H1 (cell line): ENCODE data around the gene L3MBTL3. TPM values are rescaled to one million over a fixed set of nuclear protein-coding genes. Genes with fewer than 3 reads are reported as not detected.

ENCODE experiments used
- CTCF ChIA-PET: fragments of 300-600 bp; sonication (Branson Sonifier 250); formaldehyde crosslinking; loops from one replicate; lab custom pipeline; 2021; ENCODE audit not compliant: partially characterized antibody; lab: Charles Lee
- POLR2A ChIA-PET: fragments of 300-600 bp; sonication (Branson Sonifier 250); formaldehyde crosslinking; loops from one replicate; lab custom pipeline; 2021; ENCODE audit warnings: inconsistent platforms; ENCODE audit not compliant: partially characterized antibody; lab: Charles Lee
- DNase-seq, 2 experiments: peaks; one replicate each; pipeline versions ENCODE4 v3.0.0 to v3.0.0-alpha.2; 2010 to 2022; ENCODE audit warnings: low spot score in 2 of 2, low read depth in 1 of 2, mixed read lengths in 1 of 2
- FAIRE-seq: peaks from 2 replicates; lab custom pipeline; 2011; peaks lifted over from hg19 to GRCh38; lab: Jason Lieb, UNC
- H2AFZ ChIP-seq: 2 replicates; pipeline ENCODE4 v1.8.1; 2012; ENCODE audit warnings: low read length, inconsistent platforms
- H2AK5ac ChIP-seq: 2 replicates; pipeline ENCODE4 v1.6.1; 2013; ENCODE audit warnings: low read depth, low read length
- H2BK120ac ChIP-seq: replicated peaks from 2 replicates; pipeline ENCODE3; 2013; ENCODE audit warnings: low read depth, low read length, inconsistent platforms
- H2BK12ac ChIP-seq: 2 replicates; pipeline ENCODE4 v1.6.1; 2013; ENCODE audit warnings: low read depth, low read length
- H2BK15ac ChIP-seq: 2 replicates; pipeline ENCODE4 v1.6.1; 2013; ENCODE audit warnings: low read length
- H2BK20ac ChIP-seq: 2 replicates; pipeline ENCODE4 v1.6.1; 2013; ENCODE audit warnings: low read length
- H2BK5ac ChIP-seq: 2 replicates; pipeline ENCODE4 v1.6.1; 2013; ENCODE audit warnings: low read depth, low read length
- H3K14ac ChIP-seq: 2 replicates; pipeline ENCODE4 v1.6.1; 2013; ENCODE audit warnings: inconsistent platforms; ENCODE audit not compliant: insufficient read length
- H3K18ac ChIP-seq: 2 replicates; pipeline ENCODE4 v1.6.1; 2013; ENCODE audit warnings: low read length; ENCODE audit errors: extremely low read depth
- H3K23ac ChIP-seq: 2 replicates; pipeline ENCODE4 v1.6.1; 2013; ENCODE audit warnings: inconsistent platforms; ENCODE audit not compliant: insufficient read length
- H3K23me2 ChIP-seq: 2 replicates; pipeline ENCODE4 v1.6.1; 2013; ENCODE audit warnings: low read depth, low read length
- H3K27ac ChIP-seq: 2 replicates; pipeline ENCODE4 v1.6.1; 2011; ENCODE audit warnings: low read depth, low read length, inconsistent platforms
- H3K27me3 ChIP-seq, 4 experiments: replicated peaks in 1 of 4; 1 replicate in 1 of 4; 2 replicates in 3 of 4; pipeline versions ENCODE4 v1.6.1 to v1.8.1; 2011 to 2013; ENCODE audit warnings: low read length in 3 of 4, mild to moderate bottlenecking in 3 of 4, inconsistent platforms in 2 of 4, mixed read lengths in 2 of 4, moderate library complexity in 1 of 4; ENCODE audit not compliant: control insufficient read depth in 3 of 4, insufficient read depth in 3 of 4; ENCODE audit errors: extremely low read depth in 1 of 4
- H3K36me3 ChIP-seq, 4 experiments: 2 replicates each; pipeline versions ENCODE4 v1.6.1 to v1.8.1; 2011 to 2013; ENCODE audit warnings: mild to moderate bottlenecking in 4 of 4, low read length in 3 of 4, moderate library complexity in 2 of 4, control low read depth in 1 of 4, inconsistent platforms in 1 of 4; ENCODE audit not compliant: insufficient read depth in 4 of 4, control insufficient read depth in 2 of 4
- H3K4ac ChIP-seq: replicated peaks from 2 replicates; pipeline ENCODE3; 2013; ENCODE audit warnings: low read length, low read depth, mixed read lengths, inconsistent platforms; ENCODE audit not compliant: insufficient read length
- H3K4me1 ChIP-seq, 4 experiments: replicated peaks in 1 of 4; 1 replicate in 1 of 4; 2 replicates in 3 of 4; pipeline versions ENCODE4 v1.6.1 to v1.8.1; 2011 to 2013; ENCODE audit warnings: low read length in 3 of 4, inconsistent platforms in 2 of 4, mixed read lengths in 1 of 4; ENCODE audit not compliant: insufficient read depth in 4 of 4, control insufficient read depth in 3 of 4
- H3K4me2 ChIP-seq, 2 experiments: 2 replicates each; pipeline versions ENCODE4 v1.6.1 to v1.8.1; 2011 to 2013; ENCODE audit warnings: low read depth in 2 of 2, low read length in 2 of 2, control low read depth in 1 of 2, inconsistent platforms in 1 of 2, mild to moderate bottlenecking in 1 of 2; ENCODE audit not compliant: insufficient read depth in 1 of 2
- H3K4me3 ChIP-seq, 4 experiments: fragments of 200-600, 300-600 bp in 1 of 4; sonication (generic), shearing (Covaris generic), sonication (Bioruptor Twin) in 1 of 4; 2 replicates each; pipeline versions ENCODE4 v1.5.1 to v1.8.1; 2011 to 2016; ENCODE audit warnings: low read length in 4 of 4, low read depth in 3 of 4, control low read depth in 2 of 4, inconsistent platforms in 2 of 4, mild to moderate bottlenecking in 2 of 4, mixed read lengths in 1 of 4, moderate library complexity in 1 of 4; ENCODE audit not compliant: insufficient read depth in 2 of 4; ENCODE audit errors: extremely low read depth in 1 of 4
- H3K56ac ChIP-seq: replicated peaks from 2 replicates; pipeline ENCODE3; 2013; ENCODE audit warnings: low read depth, mild to moderate bottlenecking, mixed read lengths, low read length, inconsistent platforms; ENCODE audit not compliant: insufficient read length
- H3K79me1 ChIP-seq: 2 replicates; pipeline ENCODE4 v1.6.1; 2013; ENCODE audit warnings: low read depth, low read length, control low read depth
- H3K79me2 ChIP-seq, 2 experiments: 2 replicates each; pipeline versions ENCODE4 v1.6.1 to v1.8.1; 2012 to 2013; ENCODE audit warnings: low read length in 2 of 2, mild to moderate bottlenecking in 2 of 2, inconsistent platforms in 1 of 2; ENCODE audit not compliant: insufficient read depth in 2 of 2, control insufficient read depth in 1 of 2
- H3K9ac ChIP-seq, 4 experiments: replicated peaks in 1 of 4; 1 replicate in 1 of 4; 2 replicates in 3 of 4; pipeline versions ENCODE4 v1.6.1 to v1.8.1; 2011 to 2013; ENCODE audit warnings: low read depth in 3 of 4, low read length in 3 of 4, control low read depth in 2 of 4, mild to moderate bottlenecking in 2 of 4, moderate library complexity in 2 of 4, inconsistent platforms in 1 of 4; ENCODE audit errors: extremely low read depth in 1 of 4
- H3K9me3 ChIP-seq, 2 experiments: 2 replicates each; pipeline versions ENCODE4 v1.6.1 to v1.8.1; 2012 to 2013; ENCODE audit warnings: mild to moderate bottlenecking in 2 of 2, moderate library complexity in 2 of 2, control low read depth in 1 of 2, inconsistent platforms in 1 of 2, low read depth in 1 of 2, low read length in 1 of 2, mixed read lengths in 1 of 2; ENCODE audit not compliant: insufficient read depth in 2 of 2
- H4K20me1 ChIP-seq, 2 experiments: replicated peaks in 1 of 2; 2 replicates each; pipeline versions ENCODE3 to v1.8.1; 2011 to 2013; ENCODE audit warnings: inconsistent platforms in 2 of 2, low read length in 2 of 2, mild to moderate bottlenecking in 1 of 2; ENCODE audit not compliant: insufficient read depth in 2 of 2, control insufficient read depth in 1 of 2
- H4K5ac ChIP-seq: 2 replicates; pipeline ENCODE4 v1.6.1; 2013; ENCODE audit warnings: low read length, low read depth, mixed read lengths, inconsistent platforms; ENCODE audit not compliant: insufficient read length
- H4K8ac ChIP-seq: 2 replicates; pipeline ENCODE4 v1.8.0; 2013; ENCODE audit warnings: mild to moderate bottlenecking, moderate library complexity, low read length, inconsistent platforms; ENCODE audit not compliant: insufficient read depth; ENCODE audit errors: extremely low read depth
- H4K91ac ChIP-seq: replicated peaks from 2 replicates; pipeline ENCODE3; 2013; ENCODE audit warnings: low read length, mixed read lengths, inconsistent platforms; ENCODE audit not compliant: insufficient read length
- ASH2L ChIP-seq: fragments of 200-600, 300-600 bp; sonication (generic); IDR thresholded peaks from one replicate; pipeline ENCODE4 v1.7.1; 2017; ENCODE audit warnings: low read length
- ATF3 ChIP-seq: IDR thresholded peaks from 2 replicates; pipeline ENCODE4 v1.6.1; 2011; ENCODE audit warnings: low read depth, mild to moderate bottlenecking, low read length; ENCODE audit not compliant: insufficient read depth
- BCL11A ChIP-seq, 2 experiments: IDR thresholded peaks; one replicate each; pipeline ENCODE4 v1.6.1; 2011; ENCODE audit warnings: low read depth in 2 of 2, low read length in 2 of 2, mild to moderate bottlenecking in 2 of 2
- SP4 ChIP-seq: IDR thresholded peaks from 2 replicates; pipeline ENCODE4 v1.6.1; 2012; ENCODE audit warnings: low read length, inconsistent platforms
- WGBS, 2 experiments: shearing (Covaris generic) in 1 of 2; methylation state at CpG; one replicate each; pipeline versions ENCODE4 v1.1.6 to v1.1.7; 2013 to 2015; ENCODE audit warnings: low lambda C conversion rate in 2 of 2, mixed read lengths in 2 of 2, inconsistent platforms in 1 of 2, low coverage in 1 of 2, missing lambda C conversion rate in 1 of 2; ENCODE audit not compliant: insufficient replicate concordance in 2 of 2, insufficient coverage in 1 of 2, insufficient read length in 1 of 2; ENCODE audit errors: extremely low coverage in 1 of 2, missing lambda C conversion rate in 1 of 2; 5-methylcytosine and 5-hydroxymethylcytosine counted together
- polyA plus RNA-seq, 7 experiments: library from polyadenylated mRNA; depleted of rRNA in 3 of 7; stranded (reverse) in 5 of 7; unstranded in 2 of 7; fragments of >200 nt in 5 of 7; fragments of 200-250 nt in 2 of 7; gene quantifications; 1 replicate in 5 of 7; 2 replicates in 1 of 7; 4 replicates in 1 of 7; pipeline versions ENCODE4 v1.2.1 to v1.2.3, GENCODE V29; 2011 to 2013; ENCODE audit warnings: missing spikeins in 2 of 7, mixed read lengths in 2 of 7
- total RNA-seq: library from RNA; stranded (reverse); fragmentation: NEBNext Ultra II Directional; extraction: Animal tissue kit (Norgen Biotek cat#: 25700); gene quantifications from 2 replicates; pipeline ENCODE4 v1.2.1, GENCODE V29; 2021

The L3MBTL3 gene
- total and polyA plus RNA-seq, 2 of the 8 experiments (the other 6 are each of a cell fraction or from before 2014, with no cell fraction given): 3.9 to 17.2 TPM

DNA sequence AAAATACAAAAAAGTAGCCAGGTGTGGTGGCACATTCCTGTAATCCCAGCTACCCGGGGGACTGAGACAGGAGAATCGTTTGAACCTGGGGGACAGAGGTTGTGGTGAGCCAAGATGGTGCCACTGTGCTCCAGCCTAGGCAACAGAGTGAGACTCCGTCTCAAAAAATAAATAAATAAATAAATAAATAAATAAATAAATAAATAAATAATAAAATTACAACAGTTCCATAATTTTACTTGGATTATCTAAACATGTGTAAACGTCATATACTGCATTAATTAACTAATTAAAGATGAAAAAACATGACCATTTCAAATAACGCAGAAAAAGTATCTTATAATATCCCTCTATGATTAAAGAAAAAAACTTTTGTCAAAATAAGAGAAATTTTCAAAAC, 138.5 kb downstream of the L3MBTL3 start:
- Histone ChIP-seq H3K23me2 (no peaks in the 10 kb centered on the region), H2AFZ (no peak overlapping the region), H3K27me3 (no peaks in the 10 kb centered on the region), H3K4me2 (no peak overlapping the region), H3K79me1 (no peaks in the 10 kb centered on the region), H2BK20ac (no peak overlapping the region), H3K23ac (no peak overlapping the region), H3K4me3 (no peak overlapping the region), H3K4me1 (peaks cover 0 to 3% (median 2%) of the 10 kb centered on the region in 4 experiments; a peak in 1 of 7 replicates), H3K4ac (no peak overlapping the region), H4K5ac (no peak overlapping the region), H3K56ac (no peak overlapping the region), H4K8ac (no peak overlapping the region), H4K91ac (no peak overlapping the region), H3K14ac (no peak overlapping the region), H2BK120ac (no peak overlapping the region), H3K36me3 (peaks cover 0 to 4% (median 0%) of the 10 kb centered on the region in 4 experiments; a peak in 2 of 8 replicates), H2BK15ac (no peak overlapping the region), H4K20me1 (no peaks in the 10 kb centered on the region), H3K9me3 (peaks cover 7 to 8% of the 10 kb centered on the region in 2 experiments; a peak in 3 of 4 replicates), H2BK5ac (no peak overlapping the region), H2AK5ac (no peak overlapping the region), H3K27ac (no peak overlapping the region), H3K79me2 (no peaks in the 10 kb centered on the region), H2BK12ac (no peak overlapping the region), H3K18ac (no peak overlapping the region), H3K9ac (no peak overlapping the region)
- no peak for TF ChIP-seq SP4
- TF ChIP-seq ASH2L: no peak
- no peak for TF ChIP-seq ATF3
- TF ChIP-seq BCL11A (IDR thresholded peaks at IDR 0.05; ENCODE audit: low read depth in 2 of 2, low read length in 2 of 2): no peak
- POLR2A ChIA-PET: no interaction called here
- FAIRE-seq (no peak), DNase-seq (no peak)
- WGBS, 2 experiments: 90% methylated on average over 5 of the region's 5 CpGs; no CpG with 5 or more reads in 1 of the 2 experiments
- CTCF ChIA-PET: interaction anchor here (0.7 kb wide), 1 partner anchor 55 kb away, joined by 3 read pairs; no protein-coding TSS in a partner anchor
